ENCODE data around the gene TAF8. TPM values are rescaled to one million over a fixed set of nuclear protein-coding genes. Genes with fewer than 3 reads are reported as not detected.

TAF8 gene
- total RNA-seq, 1 experiment from 2014 or later, result 22.6 TPM

DNA sequence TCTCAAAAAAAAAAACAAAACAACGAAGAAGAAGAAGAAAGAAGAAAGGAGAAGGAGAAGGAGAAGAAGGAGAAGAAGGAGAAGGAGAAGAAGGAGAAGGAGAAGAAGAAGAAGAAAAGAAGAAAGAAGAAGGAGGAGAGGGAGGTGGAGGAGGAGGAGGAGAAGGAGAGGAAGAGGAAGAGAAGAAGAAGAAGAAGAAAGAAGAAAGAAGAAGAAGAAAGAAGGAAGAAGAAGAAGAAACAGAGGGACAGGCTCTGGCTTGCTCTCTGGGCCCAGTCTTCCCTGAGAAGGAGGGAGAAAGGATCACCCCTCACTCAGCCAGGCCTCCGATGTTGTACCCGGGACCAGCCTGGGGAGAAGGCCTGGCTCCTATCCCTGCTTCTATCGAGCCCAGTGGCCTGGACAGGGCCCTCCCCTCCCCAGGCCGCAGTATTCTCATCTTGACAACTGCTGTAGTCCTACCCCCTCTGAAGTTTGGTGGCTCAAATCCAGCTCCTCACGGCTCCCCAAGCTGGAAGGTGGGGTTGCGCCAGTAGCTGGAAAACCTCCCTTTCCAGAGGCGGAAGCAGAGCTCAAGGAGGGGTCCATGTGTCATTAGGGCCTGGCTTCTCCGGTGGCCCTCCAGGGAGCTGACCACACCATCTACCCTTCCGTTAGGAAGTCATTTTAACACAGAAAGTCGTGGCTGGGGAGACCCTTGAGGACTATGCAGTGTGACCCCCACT, 73.2 kb downstream of the TAF8 start:
- no peak for DNase-seq (ENCODE audit: low read depth)

DNA sequence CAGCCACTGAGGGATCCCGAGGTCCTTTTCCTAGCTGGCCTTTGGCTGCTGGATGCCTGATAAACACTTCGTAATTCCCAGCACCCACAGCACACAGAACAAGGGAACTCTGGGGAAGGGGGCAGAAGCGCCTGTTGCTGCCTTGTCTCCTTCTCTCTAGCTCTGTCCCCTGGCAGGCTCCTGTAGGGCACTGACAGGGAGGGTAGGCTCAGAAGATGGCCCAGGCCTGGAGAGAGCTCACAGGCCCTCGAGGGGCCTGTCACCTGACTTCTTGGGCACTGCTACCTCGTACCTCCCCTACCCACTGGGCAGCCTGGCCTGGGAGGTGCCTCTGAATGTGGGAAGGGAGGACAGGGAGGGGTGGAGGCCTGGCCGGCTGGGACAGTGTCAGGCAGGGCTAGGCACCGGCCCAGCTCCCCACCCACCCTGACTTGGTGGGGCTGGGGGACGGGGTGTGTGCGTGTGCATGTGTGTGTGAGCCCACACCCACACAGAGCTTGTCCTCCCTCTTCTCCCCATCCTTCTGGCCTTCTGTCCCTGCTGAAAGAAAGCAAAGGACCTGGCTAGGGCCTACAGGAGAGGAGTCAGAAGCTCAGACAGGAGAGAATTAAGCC, 74.0 kb downstream of the TAF8 start:
- DNase-seq (ENCODE audit: low read depth), result no peak

DNA sequence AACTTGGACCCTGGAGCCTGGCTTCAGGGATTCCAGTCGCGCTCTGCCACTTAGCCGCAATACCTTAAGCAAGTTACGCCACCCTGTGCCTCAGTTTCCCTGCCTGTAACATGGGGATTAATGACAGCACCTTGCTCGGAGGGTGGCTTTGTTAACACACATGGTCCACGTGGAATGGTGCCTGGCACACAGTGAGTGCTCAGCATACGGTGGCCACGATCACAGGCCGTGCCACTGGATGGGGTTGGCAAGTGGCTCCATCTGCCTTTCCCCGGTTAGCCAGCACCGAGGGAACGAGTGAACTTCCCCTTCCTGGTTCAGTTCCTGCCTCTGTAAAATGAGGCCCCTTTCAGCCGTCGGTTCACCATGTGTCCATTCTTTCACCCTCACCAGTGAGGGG, 74.9 kb downstream of the TAF8 start:
- DNase-seq (ENCODE audit: low read depth), result no peak

DNA sequence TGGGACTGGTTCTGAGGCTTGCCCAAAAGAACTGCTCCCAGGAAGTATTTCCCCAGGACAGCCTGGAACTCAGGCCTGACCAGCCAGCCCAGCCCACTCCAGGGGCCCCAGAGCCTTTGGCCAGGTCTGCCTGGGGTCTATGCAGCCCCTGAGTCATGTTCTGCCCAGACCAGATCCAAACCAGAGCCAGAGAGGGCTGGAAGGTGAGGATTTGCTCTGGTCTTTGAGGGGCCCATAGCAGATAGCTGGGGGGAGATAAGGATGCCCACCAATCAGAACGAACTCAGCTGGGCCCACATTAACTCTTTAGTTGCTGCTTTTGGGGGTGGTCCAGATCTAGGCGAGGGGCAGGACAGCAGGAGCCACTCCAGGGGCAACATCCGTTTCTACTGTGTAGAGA, 75.3 kb downstream of the TAF8 start:
- DNase-seq (ENCODE audit: low read depth), result no peak

DNA sequence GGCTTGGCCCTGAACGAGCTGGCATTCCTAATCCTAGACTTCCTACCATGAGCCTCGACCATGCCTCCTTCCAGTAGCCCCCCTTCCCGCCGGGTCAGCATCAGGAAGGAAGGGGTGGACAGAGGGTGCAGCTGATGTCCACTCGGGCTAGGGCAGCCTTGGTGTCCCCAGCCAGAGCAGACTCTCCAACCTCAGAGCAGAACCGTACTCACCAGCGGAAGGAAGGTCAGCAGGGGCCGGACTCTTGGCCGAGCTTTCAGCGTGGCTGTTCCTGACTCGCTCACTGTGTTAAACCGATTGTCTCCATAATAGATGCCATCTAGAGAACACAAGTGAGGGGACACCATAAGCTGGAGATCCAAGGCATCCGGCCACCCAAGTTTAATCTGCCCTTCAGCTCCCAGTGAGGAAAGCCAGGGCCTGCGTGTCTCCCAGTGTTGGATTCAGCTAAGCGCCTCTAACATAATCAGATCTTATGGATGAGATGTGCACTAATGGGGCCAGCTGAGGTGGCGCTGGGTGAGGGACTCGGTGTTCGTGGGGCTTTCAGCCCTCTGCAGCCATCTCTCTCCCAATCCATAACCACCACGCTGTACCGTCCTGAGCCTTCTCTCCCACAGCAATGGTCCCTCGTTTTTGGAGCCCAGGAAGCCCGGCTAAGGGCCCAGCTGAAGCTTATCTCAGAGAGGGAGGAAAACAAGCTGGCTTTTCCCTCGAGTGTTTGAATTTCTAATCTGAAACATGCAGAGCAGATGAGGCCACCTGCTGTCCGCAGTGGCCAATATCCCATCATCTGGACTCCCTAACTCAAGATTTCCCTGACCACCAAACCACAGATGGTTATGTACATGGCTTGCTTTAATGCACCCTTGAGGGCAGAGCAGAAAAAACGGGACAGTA, 78.4 kb downstream of the TAF8 start:
- peak; percentile 21 for DNase-seq (ENCODE audit: low read depth)

DNA sequence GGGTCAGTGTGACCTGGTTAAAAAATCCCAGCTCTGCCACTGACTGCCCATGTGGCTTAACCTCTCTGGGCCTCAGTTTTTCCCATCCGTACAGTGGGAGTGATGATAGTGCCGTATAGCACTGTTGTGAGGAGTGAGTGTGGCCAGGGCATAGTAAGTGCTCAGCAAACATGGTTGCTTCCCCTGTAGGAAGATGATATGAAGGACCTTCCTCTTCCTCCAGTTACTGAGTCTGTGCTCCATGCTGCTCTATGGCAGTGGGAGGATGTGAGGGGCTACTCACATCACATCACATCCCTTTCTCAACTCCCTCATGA, 79.0 kb downstream of the TAF8 start:
- DNase-seq (ENCODE audit: low read depth), result no peak

DNA sequence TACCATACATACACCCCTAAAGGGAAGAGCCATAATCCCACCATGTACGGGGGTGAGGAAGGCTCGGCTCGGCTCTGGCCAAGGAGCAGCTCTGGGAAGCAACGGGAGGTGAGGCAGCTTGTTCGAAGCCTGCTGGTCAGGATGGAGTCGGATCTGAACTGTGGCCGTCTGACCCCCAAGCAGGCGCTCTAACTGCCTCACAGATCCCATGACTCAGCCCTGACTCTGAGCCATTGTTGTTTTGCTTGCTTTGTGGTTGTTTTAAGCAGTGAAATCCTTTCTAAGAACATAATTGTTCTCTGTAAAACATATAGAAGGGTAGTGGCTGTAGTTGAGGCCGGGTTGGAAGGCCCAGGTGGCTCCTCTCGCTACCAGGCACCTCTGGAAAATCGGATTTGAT, 81.2 kb downstream of the TAF8 start:
- peak; percentile 53 for DNase-seq (ENCODE audit: low read depth)

DNA sequence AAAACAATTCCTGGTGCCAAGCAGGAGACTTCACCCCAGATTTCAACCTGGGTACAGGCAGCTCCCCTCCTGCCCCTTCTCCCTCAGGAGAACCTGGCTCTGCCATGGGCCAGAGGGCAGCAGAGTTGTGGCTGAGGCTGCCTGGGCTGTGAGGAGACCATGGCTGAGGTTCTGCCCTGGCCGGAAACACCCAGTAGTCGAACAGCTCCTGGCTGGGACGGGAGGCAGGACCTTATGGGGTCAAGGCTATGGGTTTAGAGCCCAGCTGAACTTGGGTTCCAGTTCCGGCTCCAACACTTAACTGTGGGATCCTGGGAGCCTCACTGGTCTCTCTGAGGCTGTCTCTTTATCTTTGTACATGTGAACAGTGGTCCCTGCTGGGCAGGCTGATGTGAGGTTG, 83.6 kb downstream of the TAF8 start:
- DNase-seq (ENCODE audit: low read depth), result no peak

DNA sequence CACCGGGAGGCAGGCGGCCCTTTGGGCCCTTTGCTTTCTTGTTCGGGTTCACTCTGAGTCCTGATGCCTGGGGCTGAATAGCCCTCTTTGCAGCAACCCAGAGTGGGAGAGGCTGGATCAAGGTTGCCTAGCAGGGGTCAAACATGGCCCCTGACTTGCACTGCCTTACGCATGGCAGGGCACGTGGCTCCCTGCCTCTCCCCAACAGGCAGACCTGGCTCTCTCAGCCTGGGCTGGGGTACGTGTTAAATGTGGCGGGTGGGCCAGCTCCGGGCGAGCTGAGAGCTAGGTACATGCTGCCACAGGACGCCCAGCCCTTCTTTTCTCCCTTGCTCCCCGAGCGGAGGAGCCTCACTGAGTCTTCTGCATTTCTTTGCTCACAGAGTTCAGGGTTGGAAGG, 84.8 kb downstream of the TAF8 start:
- DNase-seq (ENCODE audit: low read depth), result no peak

DNA sequence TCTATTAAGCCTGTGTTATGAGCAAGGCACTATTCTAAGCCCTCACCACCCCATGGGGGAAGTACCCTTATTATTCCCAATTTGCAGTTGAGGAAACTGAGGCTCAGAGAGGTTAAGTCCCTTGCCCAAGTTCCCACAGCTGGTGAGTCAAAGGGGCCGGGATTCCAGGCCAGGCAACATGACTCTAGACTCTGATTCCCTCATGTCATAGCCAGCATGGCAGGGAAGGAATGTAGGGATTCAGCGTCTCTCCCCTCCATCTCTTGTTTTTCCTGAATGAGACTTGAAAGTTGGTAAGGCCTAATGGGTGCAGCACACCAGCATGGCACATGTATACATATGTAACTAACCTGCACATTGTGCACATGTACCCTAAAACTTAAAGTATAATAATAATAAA, 85.4 kb downstream of the TAF8 start:
- DNase-seq (ENCODE audit: low read depth), result no peak

DNA sequence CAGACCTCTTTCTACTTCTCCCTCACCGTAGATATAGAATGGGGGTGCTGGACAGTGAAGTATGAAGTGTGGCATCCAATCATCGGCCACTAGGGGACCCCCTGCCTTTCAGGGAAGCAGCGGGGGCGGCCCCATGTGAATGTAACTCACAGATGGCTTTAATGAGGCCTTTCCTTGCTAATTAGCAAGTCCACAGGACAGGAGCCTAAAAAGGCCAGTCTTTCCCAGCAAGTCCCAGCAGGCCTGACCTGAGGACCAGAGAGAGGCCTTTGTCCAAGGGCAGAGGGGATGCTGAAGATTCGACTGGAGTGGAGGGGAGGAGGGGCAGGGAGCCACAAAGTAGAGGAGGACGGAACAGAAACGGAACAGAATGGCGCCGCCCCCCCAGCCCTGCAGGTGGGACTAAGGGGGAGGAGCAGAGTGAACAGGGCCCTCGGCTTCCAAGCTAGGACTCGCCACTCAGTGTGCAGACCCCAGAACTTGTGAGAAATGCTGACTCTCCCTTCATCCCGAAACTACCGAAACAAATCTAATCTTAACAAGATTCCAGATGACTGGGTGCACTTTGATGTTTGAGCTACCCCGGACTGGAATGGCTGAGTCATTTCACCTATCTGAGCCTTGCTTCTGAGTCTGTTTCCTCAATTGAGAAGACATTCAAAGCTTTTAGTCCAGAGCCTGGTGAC, 86.3 kb downstream of the TAF8 start:
- DNase-seq (ENCODE audit: low read depth), result peak; percentile 53

Other genes starting within 250 kb of the TAF8 start
- gene USP49, start 155.1 kb upstream of the TAF8 start, total RNA-seq (2014; rRNA removed; shearing (Covaris generic)), result 0.60 and 1.3 TPM in 2 replicates
- 22.7 and 24.2 TPM in 2 replicates for gene MED20, start 129.4 kb upstream of the TAF8 start, total RNA-seq (2014; rRNA removed; shearing (Covaris generic))
- 17.6 and 22.3 TPM in 2 replicates for gene BYSL, start 129.0 kb upstream of the TAF8 start, total RNA-seq (2014; rRNA removed; shearing (Covaris generic))
- 36.5 and 47.7 TPM in 2 replicates for gene CCND3, start 108.7 kb upstream of the TAF8 start, total RNA-seq (2014; rRNA removed; shearing (Covaris generic))
- gene C6orf132, start 92.1 kb downstream of the TAF8 start, total RNA-seq (2014; rRNA removed; shearing (Covaris generic)), result not detected in 2 replicates
- gene GUCA1A, start 122.8 kb downstream of the TAF8 start, total RNA-seq (2014; rRNA removed; shearing (Covaris generic)), result not detected in 2 replicates
- gene GUCA1B, start 144.4 kb downstream of the TAF8 start, total RNA-seq (2014; rRNA removed; shearing (Covaris generic)), result 0.39 TPM in 1 of 2 replicates, not detected in the other
- 65.0 and 72.9 TPM in 2 replicates for gene MRPS10, start 167.3 kb downstream of the TAF8 start, total RNA-seq (2014; rRNA removed; shearing (Covaris generic))

Measured in RPMI7951 (cell line).